ENCODE data around the gene XRCC1. TPM values are rescaled to one million over a fixed set of nuclear protein-coding genes. Genes with fewer than 3 reads are reported as not detected.

The XRCC1 gene
- total RNA-seq, 1 donor, result 32.9 TPM

DNA sequence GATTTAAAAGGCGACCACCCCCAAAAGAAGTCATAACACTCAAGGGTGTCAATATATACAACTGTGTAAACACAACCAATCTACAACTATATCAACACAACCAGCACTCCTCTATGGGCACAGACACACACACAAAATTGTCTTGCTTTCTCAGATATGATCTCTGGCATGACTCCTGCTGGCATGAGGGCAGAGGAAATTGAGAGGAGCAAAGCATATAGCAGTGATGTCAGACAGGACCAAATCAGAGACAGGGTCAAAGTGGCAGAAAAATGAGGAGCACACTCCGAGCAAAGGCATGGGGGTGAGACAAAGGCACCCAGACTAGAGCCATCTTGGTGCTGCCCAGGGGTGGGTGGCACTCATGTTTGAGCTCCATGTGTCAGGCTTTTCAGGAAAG is 11.0 kb upstream of the XRCC1 start:
- TF ChIP-seq, protein P1, sequence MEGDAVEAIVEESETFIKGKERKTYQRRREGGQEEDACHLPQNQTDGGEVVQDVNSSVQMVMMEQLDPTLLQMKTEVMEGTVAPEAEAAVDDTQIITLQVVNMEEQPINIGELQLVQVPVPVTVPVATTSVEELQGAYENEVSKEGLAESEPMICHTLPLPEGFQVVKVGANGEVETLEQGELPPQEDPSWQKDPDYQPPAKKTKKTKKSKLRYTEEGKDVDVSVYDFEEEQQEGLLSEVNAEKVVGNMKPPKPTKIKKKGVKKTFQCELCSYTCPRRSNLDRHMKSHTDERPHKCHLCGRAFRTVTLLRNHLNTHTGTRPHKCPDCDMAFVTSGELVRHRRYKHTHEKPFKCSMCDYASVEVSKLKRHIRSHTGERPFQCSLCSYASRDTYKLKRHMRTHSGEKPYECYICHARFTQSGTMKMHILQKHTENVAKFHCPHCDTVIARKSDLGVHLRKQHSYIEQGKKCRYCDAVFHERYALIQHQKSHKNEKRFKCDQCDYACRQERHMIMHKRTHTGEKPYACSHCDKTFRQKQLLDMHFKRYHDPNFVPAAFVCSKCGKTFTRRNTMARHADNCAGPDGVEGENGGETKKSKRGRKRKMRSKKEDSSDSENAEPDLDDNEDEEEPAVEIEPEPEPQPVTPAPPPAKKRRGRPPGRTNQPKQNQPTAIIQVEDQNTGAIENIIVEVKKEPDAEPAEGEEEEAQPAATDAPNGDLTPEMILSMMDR (IDR thresholded peaks at IDR 0.05; ENCODE audit: insufficient read depth, low read length), result no peak
- DNase-seq (ENCODE audit: low read depth), result no peak
- no peak overlapping the region for H3K4me3 ChIP-seq (ENCODE audit: low read depth, low read length)

DNA sequence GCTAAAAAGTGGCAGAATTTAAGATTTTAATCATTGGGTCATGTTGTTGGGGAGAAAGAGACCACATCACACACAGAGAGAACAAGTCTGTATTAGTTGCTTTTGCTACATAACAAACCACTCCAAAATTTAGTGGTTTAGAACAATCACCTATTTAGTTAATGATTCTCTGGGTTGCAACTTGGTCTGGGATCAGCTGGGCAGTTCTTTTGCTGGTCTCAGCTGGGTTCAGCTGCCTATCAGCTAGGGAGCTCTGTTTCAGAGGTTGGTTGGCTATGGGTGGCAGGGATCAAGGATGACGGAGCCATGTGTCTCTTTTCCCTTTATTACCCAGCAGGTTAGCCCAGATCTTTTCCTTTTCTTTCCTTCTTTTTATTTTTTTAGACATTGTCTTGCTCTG is 9.2 kb upstream of the XRCC1 start:
- no peak overlapping the region for H3K4me3 ChIP-seq (ENCODE audit: low read depth, low read length)
- TF ChIP-seq, protein P1 (IDR thresholded peaks at IDR 0.05; ENCODE audit: insufficient read depth, low read length), result no peak
- no peak for DNase-seq (ENCODE audit: low read depth)

DNA sequence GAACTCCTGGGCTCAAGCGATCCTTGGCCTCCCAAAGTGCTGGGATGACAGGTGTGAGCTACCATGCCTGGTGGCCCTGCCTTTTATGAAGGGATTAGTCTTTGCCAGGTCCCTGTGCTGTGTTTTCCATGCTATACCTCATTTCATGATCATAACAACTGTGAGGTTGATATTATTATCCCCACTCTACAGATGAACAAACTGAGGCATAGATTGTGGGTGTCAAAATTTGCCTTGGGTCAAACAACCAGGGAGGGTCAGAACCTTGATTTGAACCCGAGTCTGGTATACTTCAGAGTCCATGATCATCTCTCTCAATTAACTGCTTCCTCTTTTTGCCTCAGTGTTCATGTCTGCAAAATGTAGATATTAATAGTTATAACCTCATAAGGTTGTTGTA is 7.2 kb upstream of the XRCC1 start:
- H3K4me3 ChIP-seq (ENCODE audit: low read depth, low read length), result no peak overlapping the region
- TF ChIP-seq, protein P1 (IDR thresholded peaks at IDR 0.05; ENCODE audit: insufficient read depth, low read length), result no peak
- DNase-seq (ENCODE audit: low read depth), result no peak

DNA sequence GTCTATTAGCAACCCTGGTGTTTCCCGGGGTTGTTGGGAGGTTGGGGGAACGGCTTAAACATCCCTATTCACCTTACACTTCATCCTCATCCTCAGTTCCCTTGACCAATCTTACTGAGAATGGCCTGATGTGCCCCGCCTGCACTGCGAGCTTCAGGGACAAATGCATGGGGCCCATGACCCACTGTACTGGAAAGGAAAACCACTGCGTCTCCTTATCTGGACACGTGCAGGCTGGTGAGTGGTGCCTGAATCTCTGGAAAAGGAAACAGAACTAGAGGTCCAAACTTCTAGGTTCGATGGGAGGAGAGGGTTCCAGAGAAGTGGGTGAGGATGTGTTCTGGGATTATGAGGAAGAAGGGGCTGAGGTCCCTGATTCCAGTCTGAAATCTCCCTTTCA is 6.1 kb upstream of the XRCC1 start:
- TF ChIP-seq, protein P1 (IDR thresholded peaks at IDR 0.05; ENCODE audit: insufficient read depth, low read length), result no peak
- no peak overlapping the region for H3K4me3 ChIP-seq (ENCODE audit: low read depth, low read length)
- no peak for DNase-seq (ENCODE audit: low read depth)

DNA sequence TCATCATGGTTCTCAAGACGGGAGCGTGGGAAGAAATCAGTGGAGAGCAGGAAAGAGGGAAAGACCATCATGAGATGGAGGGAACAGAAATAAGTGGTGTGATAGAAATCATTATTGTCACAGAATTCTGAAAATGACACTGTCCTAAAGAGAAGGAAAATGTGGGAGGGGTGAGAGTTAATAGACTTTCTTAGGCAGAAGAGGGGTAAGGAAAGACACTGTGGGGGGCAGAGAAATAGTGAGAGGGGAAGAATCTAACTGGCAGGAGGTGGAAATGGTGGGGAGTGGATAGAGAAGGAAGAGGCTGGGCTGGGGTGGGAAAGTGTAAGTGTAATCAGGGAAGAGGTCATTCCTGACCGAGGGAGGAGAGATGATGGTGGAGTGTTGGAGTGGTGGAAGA is 3.5 kb upstream of the XRCC1 start:
- no peak for DNase-seq (ENCODE audit: low read depth)
- TF ChIP-seq, protein P1 (IDR thresholded peaks at IDR 0.05; ENCODE audit: insufficient read depth, low read length), result no peak
- no peak overlapping the region for H3K4me3 ChIP-seq (ENCODE audit: low read depth, low read length)

DNA sequence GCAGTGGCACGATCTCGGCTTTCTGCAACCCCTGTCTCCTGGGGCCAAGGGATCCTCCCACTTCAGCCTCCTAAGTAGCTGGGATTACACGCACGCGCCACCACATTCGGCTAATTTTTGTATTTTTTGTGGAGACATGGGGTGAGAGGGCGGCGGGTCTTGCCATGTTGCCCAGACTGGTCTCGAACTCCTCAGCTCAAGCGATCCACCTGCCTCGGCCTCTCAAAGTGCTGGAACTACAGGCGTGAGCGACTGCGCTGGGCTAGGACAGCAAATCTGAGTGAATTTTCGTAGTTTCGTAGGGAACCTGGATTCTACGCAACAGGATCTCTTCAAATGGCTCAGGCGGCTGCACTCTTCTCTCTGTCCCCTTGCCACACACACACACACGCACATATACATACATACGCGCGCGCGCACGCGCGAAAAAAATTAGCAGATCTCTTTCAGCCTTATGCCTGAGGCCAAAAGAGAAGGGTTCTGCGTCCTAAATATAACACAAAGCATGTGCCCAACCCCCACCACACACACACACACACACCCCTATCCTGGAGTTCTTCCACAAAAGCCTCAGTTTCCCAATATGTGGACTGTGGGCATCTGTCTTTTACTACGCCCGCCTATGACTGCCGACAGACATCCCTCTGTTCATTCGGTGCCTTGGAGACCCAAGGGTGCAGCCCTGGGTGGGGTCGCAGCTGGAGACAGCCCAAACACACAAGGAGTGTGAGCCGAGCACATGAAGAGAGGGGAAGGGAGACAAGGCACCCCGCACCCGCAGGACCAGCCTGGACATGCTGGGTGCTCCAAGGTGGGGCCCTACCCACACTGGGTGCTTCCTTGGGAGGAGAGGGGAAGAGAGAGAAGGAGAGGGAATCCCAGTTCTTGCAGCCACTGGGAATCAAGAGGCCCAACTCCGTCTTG is 890 bp upstream of the XRCC1 start:
- peak overlapping the region; percentile 57 for H3K4me3 ChIP-seq (ENCODE audit: low read depth, low read length)
- TF ChIP-seq, protein P1 (IDR thresholded peaks at IDR 0.05; ENCODE audit: insufficient read depth, low read length), result no peak
- no peak for DNase-seq (ENCODE audit: low read depth)

All from fibroblast of the aortic adventitia (primary cell).